HEK293 (cell line): ENCODE data around the gene MYMK.

Experiments
- CTCF ChIA-PET: fragments of 350-600 bp; formaldehyde crosslinking; extraction: SDS; loops from one replicate; lab custom pipeline; 2021; ENCODE audit warnings: antibody characterized with exemption; lab: Yijun Ruan, JAX
- POLR2A ChIA-PET: fragments of 300-600 bp; formaldehyde crosslinking; extraction: SDS; loops from one replicate; lab custom pipeline; 2020; ENCODE audit warnings: antibody characterized with exemption, inconsistent platforms; lab: Yijun Ruan, JAX
- H3K27ac ChIP-seq: fragments of 200-500 bp; sonication (Bioruptor generic); 2 replicates; pipeline ENCODE4 v1.5.1; 2014; ENCODE audit warnings: low read depth, low read length, control low read depth, inconsistent platforms; ENCODE audit errors: extremely low read depth
- H3K36me3 ChIP-seq, 2 experiments: fragments of 200-500 bp in 1 of 2; sonication (Bioruptor generic) in 1 of 2; 1 replicate in 1 of 2; 2 replicates in 1 of 2; pipeline ENCODE4 v1.5.1; 2014 to 2017; ENCODE audit warnings: inconsistent platforms in 2 of 2, low read length in 2 of 2; ENCODE audit not compliant: control insufficient read depth in 2 of 2, insufficient read depth in 1 of 2
- H3K4me1 ChIP-seq: fragments of 200-500 bp; sonication (Bioruptor generic); 2 replicates; pipeline ENCODE4 v1.5.1; 2014; ENCODE audit warnings: mild to moderate bottlenecking, low read length, inconsistent platforms; ENCODE audit not compliant: control insufficient read depth, insufficient read depth
- H3K4me3 ChIP-seq: 2 replicates; pipeline ENCODE4 v1.5.1; 2011; ENCODE audit warnings: low read depth, mild to moderate bottlenecking, control low read depth, low read length, moderate library complexity
- H3K9me3 ChIP-seq: fragments of 200-500 bp; sonication (Bioruptor generic); 2 replicates; pipeline ENCODE4 v1.5.1; 2014; ENCODE audit warnings: low read depth, low read length, inconsistent platforms; ENCODE audit not compliant: control insufficient read depth, insufficient read depth
- GLIS1 ChIP-seq: fragments of 450-650 bp; formaldehyde crosslinking; IDR thresholded peaks from 2 replicates; pipeline ENCODE4 v1.5.1; 2016; ENCODE audit warnings: missing biosample characterization, missing genetic modification characterization
- GLIS2 ChIP-seq: fragments of 450-650 bp; formaldehyde crosslinking; IDR thresholded peaks from 2 replicates; pipeline ENCODE4 v1.5.1; 2016; ENCODE audit warnings: missing biosample characterization, missing genetic modification characterization
- KLF1 ChIP-seq: fragments of 450-650 bp; formaldehyde crosslinking; IDR thresholded peaks from 2 replicates; pipeline ENCODE4 v1.5.1; 2016; ENCODE audit warnings: missing biosample characterization, missing genetic modification characterization
- KLF16 ChIP-seq: fragments of 450-650 bp; formaldehyde crosslinking; IDR thresholded peaks from 2 replicates; pipeline ENCODE4 v1.5.1; 2017; ENCODE audit warnings: missing biosample characterization, missing genetic modification characterization
- KLF17 ChIP-seq: fragments of 450-650 bp; formaldehyde crosslinking; IDR thresholded peaks from 2 replicates; pipeline ENCODE4 v1.5.1; 2016; ENCODE audit warnings: missing biosample characterization, missing genetic modification characterization
- PBX3 ChIP-seq: sonication (generic); formaldehyde crosslinking; IDR thresholded peaks from 2 replicates; pipeline ENCODE4 v1.8.1; 2022; ENCODE audit warnings: mild to moderate bottlenecking, moderate library complexity, missing genetic modification reagents
- SALL2 ChIP-seq: fragments of 450-650 bp; formaldehyde crosslinking; IDR thresholded peaks from 2 replicates; pipeline ENCODE4 v1.5.0; 2017; ENCODE audit warnings: missing biosample characterization, mild to moderate bottlenecking, missing genetic modification characterization, borderline replicate concordance
- WT1 ChIP-seq: fragments of 450-650 bp; formaldehyde crosslinking; IDR thresholded peaks from 2 replicates; pipeline ENCODE4 v1.5.1; 2016; ENCODE audit warnings: missing biosample characterization, missing genetic modification characterization
- ZBTB17 ChIP-seq: fragments of 450-650 bp; formaldehyde crosslinking; IDR thresholded peaks from 2 replicates; pipeline ENCODE4 v1.5.1; 2016; ENCODE audit warnings: missing biosample characterization, missing genetic modification characterization
- ZBTB20 ChIP-seq: fragments of 450-650 bp; formaldehyde crosslinking; IDR thresholded peaks from 2 replicates; pipeline ENCODE4 v1.5.1; 2016; ENCODE audit warnings: missing biosample characterization, missing genetic modification characterization
- ZBTB21 ChIP-seq: fragments of 450-650 bp; formaldehyde crosslinking; IDR thresholded peaks from 2 replicates; pipeline ENCODE4 v1.5.1; 2017; ENCODE audit warnings: missing biosample characterization, missing genetic modification characterization
- ZBTB26 ChIP-seq: fragments of 450-650 bp; formaldehyde crosslinking; optimal IDR thresholded peaks from 2 replicates; pipeline ENCODE3; 2016; ENCODE audit warnings: missing biosample characterization, mild to moderate bottlenecking, missing genetic modification characterization
- ZBTB8A ChIP-seq: fragments of 450-650 bp; formaldehyde crosslinking; IDR thresholded peaks from 2 replicates; pipeline ENCODE4 v1.5.1; 2016; ENCODE audit warnings: missing biosample characterization, missing genetic modification characterization
- ZEB2 ChIP-seq: fragments of 450-650 bp; formaldehyde crosslinking; IDR thresholded peaks from 2 replicates; pipeline ENCODE4 v1.5.1; 2016; ENCODE audit warnings: missing biosample characterization, missing genetic modification characterization
- ZNF174 ChIP-seq: fragments of 450-650 bp; formaldehyde crosslinking; IDR thresholded peaks from 2 replicates; pipeline ENCODE4 v1.5.0; 2017; ENCODE audit warnings: missing biosample characterization, mild to moderate bottlenecking, missing genetic modification characterization
- ZNF335 ChIP-seq: fragments of 450-650 bp; formaldehyde crosslinking; conservative IDR thresholded peaks from 2 replicates; pipeline ENCODE4 v1.5.1; 2016; ENCODE audit warnings: missing biosample characterization, missing genetic modification characterization
- ZNF341 ChIP-seq: fragments of 450-650 bp; formaldehyde crosslinking; IDR thresholded peaks from 2 replicates; pipeline ENCODE4; 2016; ENCODE audit warnings: low read depth, missing biosample characterization, missing genetic modification characterization
- ZNF404 ChIP-seq: fragments of 450-650 bp; formaldehyde crosslinking; IDR thresholded peaks from 2 replicates; pipeline ENCODE4 v1.5.1; 2017; ENCODE audit warnings: missing biosample characterization, missing genetic modification characterization
- ZNF426 ChIP-seq: fragments of 450-650 bp; formaldehyde crosslinking; IDR thresholded peaks from 2 replicates; pipeline ENCODE4 v1.5.1; 2017; ENCODE audit warnings: missing biosample characterization, missing genetic modification characterization, mild to moderate bottlenecking, inconsistent platforms, moderate library complexity
- ZNF660 ChIP-seq: fragments of 450-650 bp; IDR thresholded peaks from 2 replicates; pipeline ENCODE4 v1.5.1; 2018; ENCODE audit warnings: missing biosample characterization, mild to moderate bottlenecking, missing genetic modification characterization
- ZNF692 ChIP-seq: fragments of 450-650 bp; formaldehyde crosslinking; IDR thresholded peaks from 2 replicates; pipeline ENCODE4 v1.5.1; 2016; ENCODE audit warnings: missing biosample characterization, missing genetic modification characterization
- ZNF747 ChIP-seq: fragments of 450-650 bp; formaldehyde crosslinking; IDR thresholded peaks from 2 replicates; pipeline ENCODE4 v1.5.1; 2016; ENCODE audit warnings: missing biosample characterization, missing genetic modification characterization
- ZNF777 ChIP-seq: fragments of 450-650 bp; formaldehyde crosslinking; IDR thresholded peaks from 2 replicates; pipeline ENCODE4 v1.5.1; 2017; ENCODE audit warnings: missing biosample characterization, missing genetic modification characterization, borderline replicate concordance
- ZNF837 ChIP-seq: fragments of 450-650 bp; formaldehyde crosslinking; IDR thresholded peaks from 2 replicates; pipeline ENCODE4 v1.5.1; 2016; ENCODE audit warnings: missing biosample characterization, missing genetic modification characterization
- TF ChIP-seq, protein P1 (sequence below): fragments of 450-650 bp; formaldehyde crosslinking; IDR thresholded peaks from 2 replicates; pipeline ENCODE4 v1.5.1; 2016; ENCODE audit warnings: missing biosample characterization, missing genetic modification characterization
- TF ChIP-seq, protein P2 (sequence below): fragments of 450-650 bp; formaldehyde crosslinking; IDR thresholded peaks from 2 replicates; pipeline ENCODE4 v1.5.1; 2016; ENCODE audit warnings: missing biosample characterization, missing genetic modification characterization
- TF ChIP-seq, protein P3 (sequence below): fragments of 450-650 bp; formaldehyde crosslinking; IDR thresholded peaks from 2 replicates; pipeline ENCODE4 v1.5.1; 2016; ENCODE audit warnings: missing biosample characterization, missing genetic modification characterization

Gene MYMK

GRCh38 chr9:133478851-133479711 lies 45.7 kb downstream of the MYMK start, which contains the start of gene SLC2A6:
TSS of gene SLC2A6 (minus strand) at chr9:133479099. CDS start at chr9:133479059, 40 bp downstream.
- no peak within 1 kb of the TSS; the same call in 1 of the 2 replicates for H3K27ac ChIP-seq
- POLR2A ChIA-PET: interaction anchor here (0.5 to 3.3 kb wide), 9 partner anchors 10 to 131 kb away, joined by 3 to 12 read pairs (median 4); partner anchors contain the start of genes CACFD1, MED22, RPL7A and STKLD1
- TF ChIP-seq ZBTB21 (tag by site-specific recombination): no peak
- TF ChIP-seq, protein P1, sequence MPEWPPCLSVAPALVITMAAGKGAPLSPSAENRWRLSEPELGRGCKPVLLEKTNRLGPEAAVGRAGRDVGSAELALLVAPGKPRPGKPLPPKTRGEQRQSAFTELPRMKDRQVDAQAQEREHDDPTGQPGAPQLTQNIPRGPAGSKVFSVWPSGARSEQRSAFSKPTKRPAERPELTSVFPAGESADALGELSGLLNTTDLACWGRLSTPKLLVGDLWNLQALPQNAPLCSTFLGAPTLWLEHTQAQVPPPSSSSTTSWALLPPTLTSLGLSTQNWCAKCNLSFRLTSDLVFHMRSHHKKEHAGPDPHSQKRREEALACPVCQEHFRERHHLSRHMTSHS: no peak
- TF ChIP-seq KLF16 (tag by site-specific recombination): 0 out of 2 replicates have a peak, but pooled peaks have one; percentile 53
- no peak for TF ChIP-seq ZNF404 (tag by site-specific recombination)
- no peak for TF ChIP-seq ZNF174 (tag by site-specific recombination)
- peak; percentile 22; the same call in 1 of the 2 replicates for TF ChIP-seq KLF1 (tag by site-specific recombination)
- peak; percentile 88 for TF ChIP-seq ZNF341 (tag by site-specific recombination)
- no peak for TF ChIP-seq WT1 (tag by site-specific recombination)
- TF ChIP-seq ZNF747 (tag by site-specific recombination): no peak
- peak; percentile 71 for TF ChIP-seq ZNF692 (tag by site-specific recombination)
- 0 out of 2 replicates have a peak, but pooled peaks have one; percentile 32 for TF ChIP-seq KLF17 (tag by site-specific recombination)
- TF ChIP-seq ZBTB26 (tag by site-specific recombination): peak; percentile 86
- TF ChIP-seq SALL2: no peak
- TF ChIP-seq ZBTB20 (tag by site-specific recombination): peak; percentile 70
- peak; percentile 78 for TF ChIP-seq GLIS2 (tag by site-specific recombination)
- peak; percentile 86 for TF ChIP-seq ZNF335 (tag by site-specific recombination)
- TF ChIP-seq, protein P2, sequence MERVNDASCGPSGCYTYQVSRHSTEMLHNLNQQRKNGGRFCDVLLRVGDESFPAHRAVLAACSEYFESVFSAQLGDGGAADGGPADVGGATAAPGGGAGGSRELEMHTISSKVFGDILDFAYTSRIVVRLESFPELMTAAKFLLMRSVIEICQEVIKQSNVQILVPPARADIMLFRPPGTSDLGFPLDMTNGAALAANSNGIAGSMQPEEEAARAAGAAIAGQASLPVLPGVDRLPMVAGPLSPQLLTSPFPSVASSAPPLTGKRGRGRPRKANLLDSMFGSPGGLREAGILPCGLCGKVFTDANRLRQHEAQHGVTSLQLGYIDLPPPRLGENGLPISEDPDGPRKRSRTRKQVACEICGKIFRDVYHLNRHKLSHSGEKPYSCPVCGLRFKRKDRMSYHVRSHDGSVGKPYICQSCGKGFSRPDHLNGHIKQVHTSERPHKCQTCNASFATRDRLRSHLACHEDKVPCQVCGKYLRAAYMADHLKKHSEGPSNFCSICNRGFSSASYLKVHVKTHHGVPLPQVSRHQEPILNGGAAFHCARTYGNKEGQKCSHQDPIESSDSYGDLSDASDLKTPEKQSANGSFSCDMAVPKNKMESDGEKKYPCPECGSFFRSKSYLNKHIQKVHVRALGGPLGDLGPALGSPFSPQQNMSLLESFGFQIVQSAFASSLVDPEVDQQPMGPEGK (tag by site-specific recombination): peak; percentile 87
- TF ChIP-seq ZBTB8A (tag by site-specific recombination): peak; percentile 81
- TF ChIP-seq, protein P3, sequence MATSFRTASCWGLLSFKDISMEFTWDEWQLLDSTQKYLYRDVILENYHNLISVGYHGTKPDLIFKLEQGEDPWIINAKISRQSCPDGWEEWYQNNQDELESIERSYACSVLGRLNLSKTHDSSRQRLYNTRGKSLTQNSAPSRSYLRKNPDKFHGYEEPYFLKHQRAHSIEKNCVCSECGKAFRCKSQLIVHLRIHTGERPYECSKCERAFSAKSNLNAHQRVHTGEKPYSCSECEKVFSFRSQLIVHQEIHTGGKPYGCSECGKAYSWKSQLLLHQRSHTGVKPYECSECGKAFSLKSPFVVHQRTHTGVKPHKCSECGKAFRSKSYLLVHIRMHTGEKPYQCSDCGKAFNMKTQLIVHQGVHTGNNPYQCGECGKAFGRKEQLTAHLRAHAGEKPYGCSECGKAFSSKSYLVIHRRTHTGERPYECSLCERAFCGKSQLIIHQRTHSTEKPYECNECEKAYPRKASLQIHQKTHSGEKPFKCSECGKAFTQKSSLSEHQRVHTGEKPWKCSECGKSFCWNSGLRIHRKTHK: no peak
- 0 out of 2 replicates have a peak, but pooled peaks have one; percentile 29 for TF ChIP-seq ZNF777
- peak; percentile 41; the same call in 1 of the 2 replicates for TF ChIP-seq GLIS1 (tag by site-specific recombination)
- TF ChIP-seq PBX3 (CRISPR knock-in tag): peak; percentile 60; the same call in 1 of the 2 replicates
- TF ChIP-seq ZNF426: no peak
- TF ChIP-seq ZEB2 (tag by site-specific recombination): no peak
- no peak for TF ChIP-seq ZBTB17 (tag by site-specific recombination)
- no peak for TF ChIP-seq ZNF837 (tag by site-specific recombination)
- TF ChIP-seq ZNF660 (tag by site-specific recombination): peak; percentile 34; the same call in 1 of the 2 replicates

More at GRCh38 chr9:133478851-133479711, 45.7 kb downstream of the MYMK start, which contains the start of gene SLC2A6:
- no peaks in the 10 kb centered on the region for H3K4me1 ChIP-seq
- H3K36me3 ChIP-seq: peaks cover 0 to 28% of the 10 kb centered on the region in 2 experiments; a peak in 1 of 3 replicates
- no peaks in the 10 kb centered on the region for H3K9me3 ChIP-seq
- CTCF ChIA-PET: interaction anchor here (0.7 to 3.4 kb wide), 5 partner anchors 8 to 833 kb away, joined by 3 to 15 read pairs (median 3); partner anchors contain the start of genes SURF1 and SURF2
- peak within 1 kb of the TSS; percentile 52 for H3K4me3 ChIP-seq
